Mononuclear cell (primary cell): Measurements from ENCODE around the gene PTGER1. TPM values are rescaled to one million over a fixed set of nuclear protein-coding genes. Genes with fewer than 3 reads are reported as not detected.

Experiments used
- H3K27me3 ChIP-seq: 2 replicates; pipeline ENCODE4 v1.6.0; 2011; ENCODE audit warnings: low read length, control low read depth; ENCODE audit not compliant: insufficient read depth
- H3K4me1 ChIP-seq: 2 replicates; pipeline ENCODE4 v1.5.1; 2011; ENCODE audit warnings: mild to moderate bottlenecking, low read length, control low read depth; ENCODE audit not compliant: insufficient read depth
- H3K4me3 ChIP-seq: 2 replicates; pipeline ENCODE4 v1.5.1; 2011; ENCODE audit warnings: mild to moderate bottlenecking, low read length, moderate library complexity
- H3K9me3 ChIP-seq: 2 replicates; pipeline ENCODE4 v1.5.1; 2011; ENCODE audit warnings: low read depth, mild to moderate bottlenecking, control low read depth, low read length
- total RNA-seq: library from RNA; depleted of rRNA; stranded (reverse); fragments of >200 nt; gene quantifications from one replicate; pipeline ENCODE4 v1.2.3, GENCODE V29; 2012

Gene PTGER1, protein sequence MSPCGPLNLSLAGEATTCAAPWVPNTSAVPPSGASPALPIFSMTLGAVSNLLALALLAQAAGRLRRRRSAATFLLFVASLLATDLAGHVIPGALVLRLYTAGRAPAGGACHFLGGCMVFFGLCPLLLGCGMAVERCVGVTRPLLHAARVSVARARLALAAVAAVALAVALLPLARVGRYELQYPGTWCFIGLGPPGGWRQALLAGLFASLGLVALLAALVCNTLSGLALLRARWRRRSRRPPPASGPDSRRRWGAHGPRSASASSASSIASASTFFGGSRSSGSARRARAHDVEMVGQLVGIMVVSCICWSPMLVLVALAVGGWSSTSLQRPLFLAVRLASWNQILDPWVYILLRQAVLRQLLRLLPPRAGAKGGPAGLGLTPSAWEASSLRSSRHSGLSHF
- total RNA-seq, result not detected

DNA sequence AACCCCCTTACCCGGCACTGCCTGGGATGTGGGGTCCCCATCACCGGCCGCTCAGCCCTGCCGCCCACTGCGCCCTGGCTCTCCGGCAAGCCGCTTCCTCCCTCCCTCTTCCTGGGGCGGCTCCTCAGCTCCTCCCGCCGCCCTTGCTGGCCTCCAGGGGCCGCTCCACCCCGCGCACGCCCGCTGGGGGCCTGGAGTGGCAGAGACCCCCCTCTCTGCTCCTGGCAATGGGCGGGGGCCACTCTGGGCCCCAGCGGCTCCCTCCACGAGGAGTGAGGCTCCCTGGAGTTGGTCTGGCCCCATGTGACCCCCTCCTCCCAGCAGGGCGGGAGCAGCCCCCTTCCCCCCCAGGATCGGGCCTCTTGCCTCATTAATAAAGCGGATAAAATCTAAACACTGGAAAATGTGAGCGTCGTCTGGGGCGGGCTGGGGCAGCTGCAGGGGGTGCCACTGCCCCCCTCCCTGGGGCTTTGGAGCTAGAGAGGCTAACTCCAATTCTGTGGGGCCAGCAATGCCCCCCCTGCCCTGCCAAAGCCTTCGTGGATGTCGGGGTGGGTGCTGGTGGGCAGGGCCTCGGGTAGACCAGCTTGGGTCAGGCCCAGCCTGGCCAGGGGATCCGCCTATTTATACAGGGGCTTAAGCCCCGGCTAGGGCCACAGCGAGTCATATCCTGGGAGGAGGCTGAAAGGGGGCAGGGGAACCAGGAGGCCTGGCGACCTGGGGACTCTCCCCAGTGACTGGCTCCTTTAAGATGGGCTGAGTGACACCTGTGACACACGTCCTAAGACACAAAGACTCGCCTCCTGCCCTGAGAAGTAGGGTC is at the start of gene PTGER1:
TSS of gene PTGER1 (minus strand) at position 104 of the 823 bp plus-strand sequence. CDS start 1,034 bp downstream, outside the sequence.
- Histone ChIP-seq H3K4me1 (peaks cover 53% of the 10 kb centered on the region), H3K9me3 (no peaks in the 10 kb centered on the region), H3K27me3 (peaks cover 24% of the 10 kb centered on the region), H3K4me3 (no peak within 1 kb of the TSS)

DNA sequence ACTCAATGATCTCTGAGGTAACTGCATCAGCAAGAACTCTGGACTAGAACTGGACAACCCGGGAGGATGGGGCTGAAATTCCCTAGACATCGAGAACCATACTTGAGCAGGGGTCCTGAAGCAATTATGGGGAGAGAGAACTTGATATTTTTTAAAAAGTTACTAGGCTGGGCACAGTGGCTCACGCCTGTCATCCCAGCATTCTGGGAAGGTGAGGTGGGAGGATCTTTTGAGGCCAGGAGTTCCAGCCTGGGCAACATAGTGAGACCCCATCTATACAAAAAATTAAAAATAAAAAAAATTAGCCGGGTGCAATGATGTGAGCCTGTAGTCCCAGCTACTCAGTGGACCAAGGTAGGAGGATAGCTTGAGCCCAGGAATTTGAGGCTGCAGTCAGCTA is 45.4 kb upstream of the PTGER1 start:
- Histone ChIP-seq H3K9me3 (no peaks in the 10 kb centered on the region), H3K27me3 (no peaks in the 10 kb centered on the region), H3K4me1 (peaks cover 74% of the 10 kb centered on the region), H3K4me3 (no peak overlapping the region)

DNA sequence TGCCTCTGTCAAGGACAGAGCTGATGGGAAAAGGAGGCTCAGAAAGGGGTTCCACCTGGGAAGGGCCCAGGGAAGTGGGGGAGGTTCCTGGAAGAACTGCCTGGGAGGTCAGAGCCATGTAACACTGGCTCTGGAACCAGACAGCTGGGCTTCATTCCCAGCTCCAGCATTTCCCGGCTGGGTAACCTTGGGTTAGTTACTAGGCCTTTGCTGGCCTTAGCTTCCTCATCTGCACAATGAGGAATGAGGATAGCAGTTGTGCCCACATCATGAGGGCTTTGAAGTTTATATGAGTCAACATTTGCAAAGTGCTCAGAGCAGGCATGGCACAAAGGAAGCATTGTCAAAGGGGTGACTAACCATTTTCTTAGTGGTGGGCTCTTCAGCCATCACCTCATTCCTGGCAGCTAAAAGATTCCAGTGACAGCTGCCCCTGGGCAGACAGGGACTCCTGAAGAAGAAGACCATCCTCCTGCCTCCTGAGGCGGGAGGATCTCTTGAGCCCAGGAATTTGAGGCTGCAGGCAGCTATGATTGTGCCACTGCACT is 44.8 kb upstream of the PTGER1 start:
- H3K4me3 ChIP-seq, result no peak overlapping the region
- H3K4me1 ChIP-seq, result peaks cover 80% of the 10 kb centered on the region
- no peaks in the 10 kb centered on the region for H3K9me3 ChIP-seq
- no peaks in the 10 kb centered on the region for H3K27me3 ChIP-seq

DNA sequence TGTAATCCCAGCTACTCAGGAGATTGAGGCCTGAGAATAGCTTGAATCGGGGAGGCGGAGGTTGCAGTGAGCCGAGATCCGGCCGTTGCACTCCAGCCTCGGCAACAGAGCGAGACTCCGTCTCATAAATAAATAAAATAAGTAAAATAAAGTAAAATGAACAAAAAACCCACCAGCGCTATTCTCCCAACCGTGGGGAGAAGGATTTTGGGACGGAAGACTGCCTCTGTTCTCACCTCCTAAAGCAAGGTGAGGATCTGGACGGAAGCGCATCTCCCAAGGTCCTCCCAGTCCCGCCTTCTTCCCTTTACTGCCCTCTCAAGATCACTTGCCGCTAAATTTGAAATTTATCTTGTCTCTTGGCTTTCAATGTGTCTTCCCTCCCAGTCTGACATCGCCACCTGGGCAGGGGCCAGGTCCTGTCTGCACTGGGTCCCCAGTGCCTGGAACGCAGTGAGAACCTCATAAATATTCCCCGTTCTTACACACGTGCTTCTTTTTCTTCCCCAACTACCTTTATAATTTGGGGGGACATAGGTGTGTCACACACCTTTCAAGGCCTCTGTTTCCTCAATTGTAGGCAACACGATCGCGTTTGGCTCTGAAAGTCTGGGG is 44.2 kb upstream of the PTGER1 start:
- Histone ChIP-seq H3K4me3 (no peak overlapping the region), H3K4me1 (peaks cover 80% of the 10 kb centered on the region)

DNA sequence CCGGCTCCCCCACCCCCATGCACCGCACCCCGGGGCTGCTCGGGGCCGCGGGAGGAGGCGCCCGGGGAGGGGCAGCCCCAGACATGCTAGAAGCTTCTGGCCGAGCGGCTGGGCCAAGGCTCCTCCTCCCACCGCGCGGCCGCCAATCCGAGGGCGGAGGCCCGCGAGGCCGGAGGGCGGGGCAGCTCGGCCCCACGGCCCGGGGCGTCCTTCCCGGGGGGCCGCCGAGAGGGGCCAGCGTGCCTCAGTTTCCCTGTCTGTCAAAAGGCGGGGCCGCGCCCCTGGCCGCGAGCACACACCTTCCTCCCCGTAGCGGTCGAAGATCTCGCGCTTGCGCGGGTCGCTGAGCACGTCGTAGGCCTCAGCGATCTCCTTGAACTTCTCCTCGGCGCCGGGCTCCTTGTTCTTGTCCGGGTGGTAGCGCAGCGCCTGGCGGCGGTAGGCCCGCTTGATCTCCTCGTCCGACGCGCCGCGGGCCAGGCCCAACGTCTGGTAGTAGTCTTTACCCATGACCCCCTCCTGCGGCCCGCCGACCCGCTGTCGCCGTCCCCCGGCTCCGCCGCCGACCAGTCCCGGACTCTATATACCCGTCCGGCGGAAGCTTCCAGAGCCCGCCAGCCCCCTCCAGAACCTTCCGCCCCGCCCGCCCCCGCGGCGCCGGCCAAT is 42.8 kb upstream of the PTGER1 start, which contains the start of gene DNAJB1:
TSS of gene DNAJB1 (minus strand) at position 558 of the 666 bp plus-strand sequence. CDS start at position 510, 48 bp downstream.
- no peaks in the 10 kb centered on the region for H3K27me3 ChIP-seq
- peak within 1 kb of the TSS; percentile 96 for H3K4me3 ChIP-seq
- no peaks in the 10 kb centered on the region for H3K9me3 ChIP-seq
- peaks cover 66% of the 10 kb centered on the region for H3K4me1 ChIP-seq

More for the DNA sequence above, 44.2 kb upstream of the PTGER1 start:
- H3K27me3 ChIP-seq, result no peaks in the 10 kb centered on the region
- H3K9me3 ChIP-seq, result no peaks in the 10 kb centered on the region

DNA sequence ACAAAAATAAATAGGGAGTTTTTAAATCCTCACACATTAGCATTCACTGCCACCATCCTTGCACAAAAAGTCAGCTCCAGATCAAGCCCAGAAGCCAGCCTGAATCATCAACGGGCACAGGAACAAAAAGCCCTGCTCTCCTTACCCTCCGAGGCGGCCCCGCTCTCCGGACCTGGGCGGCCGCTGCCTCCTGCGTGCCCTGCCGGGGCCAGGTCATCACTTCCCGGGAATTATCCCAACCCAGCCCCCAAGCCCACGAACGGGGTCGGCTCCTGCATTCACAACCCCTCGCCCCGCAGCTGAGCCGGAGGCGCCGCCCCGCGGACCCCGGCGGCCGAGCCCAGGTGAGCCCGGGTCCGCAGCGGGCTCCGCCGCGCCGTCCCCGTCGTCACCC is 42.3 kb upstream of the PTGER1 start:
- Histone ChIP-seq H3K9me3 (no peaks in the 10 kb centered on the region), H3K27me3 (no peaks in the 10 kb centered on the region), H3K4me1 (peaks cover 61% of the 10 kb centered on the region), H3K4me3 (peak overlapping the region; percentile 96)

DNA sequence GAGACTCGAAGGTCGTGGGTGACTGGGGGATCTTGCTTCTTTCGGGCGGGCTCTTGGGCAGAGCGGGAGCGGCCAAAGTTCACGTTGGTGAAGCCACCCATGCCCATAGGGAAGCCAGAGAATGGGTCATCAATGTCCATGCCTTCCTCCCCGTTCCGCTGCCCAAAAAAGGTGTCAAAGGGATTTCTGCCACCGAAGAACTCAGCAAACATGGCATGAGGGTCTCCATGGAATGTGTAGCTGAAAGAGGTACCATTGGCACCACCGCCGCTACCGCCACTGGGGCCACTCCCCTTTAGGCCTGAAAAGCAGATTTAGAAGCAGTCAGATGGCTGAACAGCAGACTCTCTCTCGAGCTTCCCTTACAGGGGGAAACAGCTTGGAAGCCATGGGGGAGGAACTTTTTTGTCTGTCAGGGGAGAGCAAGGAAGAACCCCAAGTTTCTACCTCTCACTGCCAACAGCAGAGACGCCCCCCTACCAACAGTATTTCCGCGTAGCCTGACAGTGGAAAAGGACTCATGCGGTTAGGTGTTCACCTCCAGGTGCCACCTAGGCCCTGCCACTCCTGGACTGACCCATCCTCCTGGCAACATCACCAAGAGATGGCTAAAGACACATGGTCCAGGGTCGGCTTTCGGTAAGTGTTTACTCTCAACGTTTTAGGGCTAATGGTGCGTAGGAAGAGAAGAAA is 41.7 kb upstream of the PTGER1 start:
- Histone ChIP-seq H3K4me3 (peak overlapping the region; percentile 96), H3K27me3 (no peaks in the 10 kb centered on the region), H3K4me1 (peaks cover 57% of the 10 kb centered on the region), H3K9me3 (no peaks in the 10 kb centered on the region)

DNA sequence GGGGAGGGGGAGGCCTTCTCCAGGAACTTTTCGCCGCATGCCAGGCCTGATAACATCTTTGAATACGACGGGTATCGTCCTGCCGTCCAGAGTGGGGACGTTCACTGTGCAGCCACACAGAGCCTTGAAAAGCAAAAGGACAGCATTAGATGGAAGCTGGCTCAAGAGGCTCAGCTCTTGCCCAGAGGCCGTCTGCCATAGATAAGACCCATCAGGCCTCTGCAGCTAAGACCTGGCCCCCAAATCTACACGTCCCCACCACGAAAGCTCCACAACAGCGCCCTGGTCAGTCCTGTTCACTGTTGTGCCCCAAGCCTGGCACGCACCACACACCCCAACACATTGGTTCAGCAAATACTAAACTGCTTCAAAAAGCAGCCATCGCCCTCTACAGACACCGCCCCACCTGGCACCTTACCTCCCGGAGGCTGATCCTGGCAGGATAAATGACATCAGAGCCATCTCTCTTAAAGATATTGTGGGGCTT is 40.9 kb upstream of the PTGER1 start:
- Histone ChIP-seq H3K4me3 (peak overlapping the region; percentile 96), H3K4me1 (peaks cover 55% of the 10 kb centered on the region), H3K27me3 (no peaks in the 10 kb centered on the region), H3K9me3 (no peaks in the 10 kb centered on the region)

DNA sequence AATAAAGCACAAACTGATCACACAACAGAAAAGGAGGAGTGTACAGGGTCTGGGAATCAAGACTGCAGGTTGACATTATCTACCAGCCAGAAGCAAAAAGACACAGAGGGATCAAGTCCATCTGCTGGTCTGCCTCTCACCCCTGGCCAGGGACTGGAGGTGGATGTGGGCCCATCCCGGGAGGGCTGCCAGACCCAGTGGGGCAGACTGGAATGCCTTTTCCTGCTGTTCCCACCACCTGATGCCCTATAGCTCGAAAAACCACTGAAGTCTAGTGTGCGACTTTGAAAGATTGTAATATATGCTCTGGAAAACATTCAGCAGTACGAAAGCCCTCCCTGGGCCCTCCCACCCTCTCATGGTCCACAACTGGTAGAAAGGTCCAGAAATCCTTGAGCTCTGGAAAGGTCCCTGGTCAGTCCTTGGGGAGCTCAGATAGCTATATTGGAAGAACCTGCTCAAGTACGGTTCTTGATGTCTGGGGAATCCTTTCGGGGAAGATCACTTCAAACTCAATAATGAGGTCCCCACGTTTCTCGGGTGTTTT is 40.4 kb upstream of the PTGER1 start:
- Histone ChIP-seq H3K9me3 (no peaks in the 10 kb centered on the region), H3K27me3 (no peaks in the 10 kb centered on the region), H3K4me1 (peaks cover 56% of the 10 kb centered on the region), H3K4me3 (no peak overlapping the region)

DNA sequence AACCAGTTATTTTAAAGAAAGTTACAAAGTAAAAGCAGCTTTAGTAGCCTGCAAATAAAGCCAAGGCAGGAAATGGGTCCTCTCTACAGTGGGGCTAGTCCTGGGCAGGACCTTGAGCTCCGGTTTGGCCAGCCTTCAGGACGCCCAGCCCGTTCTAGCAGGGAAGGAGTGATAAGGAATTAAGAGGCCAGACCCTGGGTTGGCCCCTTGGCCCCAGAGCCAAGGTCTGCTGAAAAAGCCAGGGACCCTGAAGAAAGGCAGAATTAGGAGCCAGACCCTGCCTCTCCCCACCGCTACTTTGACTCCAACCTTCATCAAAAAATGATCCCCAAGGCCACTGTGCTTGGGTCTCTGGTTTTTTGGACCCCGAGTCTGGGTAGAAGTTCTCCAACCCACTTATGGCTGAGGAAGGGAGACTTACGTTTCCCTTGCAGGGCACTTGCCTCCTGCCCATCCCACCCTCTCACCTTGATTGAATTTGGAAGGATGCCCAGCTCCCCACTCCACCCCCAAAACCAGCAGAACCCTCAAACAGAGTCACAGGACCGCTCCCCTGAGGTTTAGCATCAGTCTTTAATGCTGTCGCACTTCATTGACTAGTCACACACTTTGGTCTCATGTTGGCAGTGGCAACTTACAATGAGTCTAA is 39.2 kb upstream of the PTGER1 start:
- H3K9me3 ChIP-seq, result no peaks in the 10 kb centered on the region
- H3K4me3 ChIP-seq, result no peak overlapping the region
- H3K4me1 ChIP-seq, result peaks cover 56% of the 10 kb centered on the region
- H3K27me3 ChIP-seq, result no peaks in the 10 kb centered on the region

DNA sequence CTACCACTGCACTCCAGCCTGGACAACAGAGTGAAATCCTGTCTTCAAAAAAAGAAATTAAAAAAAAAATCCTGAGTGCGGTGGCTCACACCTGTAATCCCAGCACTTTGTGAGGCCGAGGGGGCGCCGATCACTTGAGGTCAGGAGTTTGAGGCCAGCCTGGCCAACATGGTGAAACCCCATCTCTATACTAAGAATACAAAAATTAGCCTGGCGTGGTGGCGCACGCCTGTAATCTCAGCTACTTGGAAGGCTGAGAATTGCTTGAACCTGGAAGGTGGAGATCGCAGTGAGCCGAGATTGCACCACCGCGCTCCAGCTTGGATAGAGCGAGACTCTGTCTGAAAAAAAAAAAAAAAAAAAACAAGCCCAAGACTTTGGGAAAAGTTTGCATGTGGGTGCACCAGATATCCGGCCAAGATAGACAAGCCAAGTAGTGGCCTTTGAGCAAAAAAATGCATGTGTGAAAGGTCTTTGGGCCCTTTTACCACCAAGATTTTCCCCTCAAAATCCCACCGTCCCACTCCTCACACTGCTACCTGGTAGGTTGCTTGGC is 37.3 kb upstream of the PTGER1 start:
- H3K27me3 ChIP-seq, result no peaks in the 10 kb centered on the region
- no peak overlapping the region for H3K4me3 ChIP-seq
- peaks cover 67% of the 10 kb centered on the region for H3K4me1 ChIP-seq
- H3K9me3 ChIP-seq, result no peaks in the 10 kb centered on the region

DNA sequence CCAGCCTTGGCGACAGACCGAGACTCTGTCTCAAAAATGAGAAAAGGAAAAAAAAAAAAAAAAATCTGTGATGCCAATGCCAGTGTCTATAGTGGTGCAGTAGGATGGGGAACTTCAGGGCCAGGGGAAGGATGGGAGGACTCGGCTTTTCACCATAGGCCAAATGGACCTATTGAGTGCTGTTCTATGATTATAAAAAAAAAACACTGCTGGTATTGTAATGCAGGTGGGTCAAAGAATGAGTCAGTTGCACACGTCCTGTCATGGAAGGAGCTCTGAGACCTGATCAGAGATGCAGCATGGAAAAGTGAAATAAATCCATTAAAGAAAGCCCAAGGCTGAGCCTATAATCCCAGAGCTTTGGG is 36.1 kb upstream of the PTGER1 start:
- Histone ChIP-seq H3K4me1 (peaks cover 64% of the 10 kb centered on the region), H3K4me3 (no peak overlapping the region), H3K27me3 (no peaks in the 10 kb centered on the region), H3K9me3 (no peaks in the 10 kb centered on the region)
